ENCODE results near the gene RABGAP1L. TPM values are rescaled to one million over a fixed set of nuclear protein-coding genes. Genes with fewer than 3 reads are reported as not detected.

The RABGAP1L gene
- polyA plus RNA-seq, 3 donors, result 35.2 to 75.3 (median 63.3) TPM

DNA sequence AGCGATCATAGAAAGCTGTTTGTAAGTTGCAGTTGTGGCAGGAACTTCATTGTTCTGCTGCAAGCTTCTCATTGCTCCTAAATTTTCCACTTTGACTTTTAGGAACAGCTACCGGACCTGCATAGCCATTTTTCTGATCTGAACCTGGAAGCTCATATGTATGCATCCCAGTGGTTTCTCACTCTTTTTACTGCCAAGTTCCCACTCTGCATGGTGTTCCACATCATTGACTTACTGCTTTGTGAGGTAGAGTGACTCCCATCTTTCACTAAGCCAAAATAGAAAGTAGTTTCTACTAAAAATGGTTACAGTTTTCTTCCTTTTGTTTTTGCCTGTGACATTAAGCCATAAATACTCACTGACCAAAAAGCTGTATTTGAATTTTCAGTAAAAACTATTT is 542.7 kb downstream of the RABGAP1L start:
- Mint-ChIP-seq H3K27me3 (ENCODE audit: low read depth in 3 of 3) (no peaks in the 10 kb centered on the region), H3K27ac (no peak overlapping the region), H3K4me1 (no peaks in the 10 kb centered on the region), H3K9me3 (peaks cover 0 to 1% (median 0%) of the 10 kb centered on the region in 7 donors), H3K36me3 (peaks cover 2% of the 10 kb centered on the region in 2 donors), H3K4me3 (no peak overlapping the region)
- no peak overlapping the region for H3K4me3 ChIP-seq (replicated peaks in 1 of 3; ENCODE audit: low read depth in 2 of 3, low read length in 3 of 3)
- no peaks in the 10 kb centered on the region for H3K79me2 ChIP-seq (ENCODE audit: insufficient read depth, low read length)
- no peak overlapping the region for H2AFZ ChIP-seq (ENCODE audit: insufficient read depth, low read depth, low read length, poor library complexity, severe bottlenecking)
- H3K27me3 ChIP-seq (ENCODE audit: control insufficient read depth in 2 of 2, insufficient read depth in 2 of 2, low read length in 2 of 2), result no peaks in the 10 kb centered on the region
- no peaks in the 10 kb centered on the region for H4K20me1 ChIP-seq (ENCODE audit: insufficient read depth, low read length)
- H3K9me3 ChIP-seq (replicated peaks in 1 of 2; ENCODE audit: control insufficient read depth in 1 of 2, insufficient read depth in 1 of 2, low read length in 2 of 2), result no peaks in the 10 kb centered on the region
- H3K4me1 ChIP-seq (ENCODE audit: control insufficient read depth in 1 of 2, insufficient read depth in 2 of 2, low read length in 2 of 2), result no peaks in the 10 kb centered on the region
- no peak overlapping the region for H3K9ac ChIP-seq (ENCODE audit: insufficient read depth, low read length, poor library complexity, severe bottlenecking)
- no CpG with 5 or more reads among the region's 2 CpGs for WGBS (ENCODE audit: insufficient coverage)
- H3K36me3 ChIP-seq (replicated peaks in 1 of 2; ENCODE audit: control insufficient read depth in 1 of 2, insufficient read depth in 2 of 2, low read length in 2 of 2), result no peaks in the 10 kb centered on the region
- TF ChIP-seq, protein P1, sequence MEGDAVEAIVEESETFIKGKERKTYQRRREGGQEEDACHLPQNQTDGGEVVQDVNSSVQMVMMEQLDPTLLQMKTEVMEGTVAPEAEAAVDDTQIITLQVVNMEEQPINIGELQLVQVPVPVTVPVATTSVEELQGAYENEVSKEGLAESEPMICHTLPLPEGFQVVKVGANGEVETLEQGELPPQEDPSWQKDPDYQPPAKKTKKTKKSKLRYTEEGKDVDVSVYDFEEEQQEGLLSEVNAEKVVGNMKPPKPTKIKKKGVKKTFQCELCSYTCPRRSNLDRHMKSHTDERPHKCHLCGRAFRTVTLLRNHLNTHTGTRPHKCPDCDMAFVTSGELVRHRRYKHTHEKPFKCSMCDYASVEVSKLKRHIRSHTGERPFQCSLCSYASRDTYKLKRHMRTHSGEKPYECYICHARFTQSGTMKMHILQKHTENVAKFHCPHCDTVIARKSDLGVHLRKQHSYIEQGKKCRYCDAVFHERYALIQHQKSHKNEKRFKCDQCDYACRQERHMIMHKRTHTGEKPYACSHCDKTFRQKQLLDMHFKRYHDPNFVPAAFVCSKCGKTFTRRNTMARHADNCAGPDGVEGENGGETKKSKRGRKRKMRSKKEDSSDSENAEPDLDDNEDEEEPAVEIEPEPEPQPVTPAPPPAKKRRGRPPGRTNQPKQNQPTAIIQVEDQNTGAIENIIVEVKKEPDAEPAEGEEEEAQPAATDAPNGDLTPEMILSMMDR (IDR thresholded peaks at IDR 0.05), result no peak
- no peak overlapping the region for H3K4me2 ChIP-seq (replicated peaks; ENCODE audit: extremely low read depth, low read length, poor library complexity, severe bottlenecking)
- no peak overlapping the region for H3K27ac ChIP-seq (ENCODE audit: low read depth in 1 of 2, low read length in 2 of 2)
- DNase-seq, result no peak
- intact Hi-C loops (cut with micrococcal nuclease), result no loop called here

DNA sequence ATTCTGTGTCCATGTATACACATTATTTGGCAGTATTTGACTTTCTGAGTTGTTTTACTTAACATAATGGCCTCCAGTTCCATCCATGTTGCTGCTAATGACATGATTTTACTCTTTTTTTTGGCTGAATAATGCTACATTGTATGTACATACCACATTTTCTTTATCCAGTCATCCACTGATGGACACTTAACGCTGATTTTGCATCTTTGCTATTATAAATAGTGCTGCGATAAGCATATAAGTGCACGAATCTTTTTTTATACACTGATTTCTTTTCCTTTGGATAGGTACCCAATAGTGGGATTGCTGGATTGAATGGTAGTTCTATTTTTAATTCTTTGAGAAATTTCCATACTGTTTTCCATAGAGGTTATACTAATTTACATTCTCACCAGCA is 544.0 kb downstream of the RABGAP1L start:
- peaks cover 0 to 5% (median under 1%) of the 10 kb centered on the region in 7 donors for H3K9me3 Mint-ChIP-seq
- intact Hi-C loops (cut with micrococcal nuclease), result no loop called here
- H3K4me3 ChIP-seq (replicated peaks in 1 of 3; ENCODE audit: low read depth in 2 of 3, low read length in 3 of 3), result no peak overlapping the region
- peaks cover 0 to 1% of the 10 kb centered on the region in 2 donors for H3K9me3 ChIP-seq (replicated peaks in 1 of 2; ENCODE audit: control insufficient read depth in 1 of 2, insufficient read depth in 1 of 2, low read length in 2 of 2)
- no peak overlapping the region for H2AFZ ChIP-seq (ENCODE audit: insufficient read depth, low read depth, low read length, poor library complexity, severe bottlenecking)
- H3K9ac ChIP-seq (ENCODE audit: insufficient read depth, low read length, poor library complexity, severe bottlenecking), result no peak overlapping the region
- H3K79me2 ChIP-seq (ENCODE audit: insufficient read depth, low read length), result no peaks in the 10 kb centered on the region
- WGBS (ENCODE audit: insufficient coverage), result no CpG with 5 or more reads among the region's 3 CpGs
- no peak for DNase-seq
- TF ChIP-seq, protein P1 (IDR thresholded peaks at IDR 0.05), result no peak
- no peak overlapping the region for H3K27ac Mint-ChIP-seq
- H3K4me1 ChIP-seq (ENCODE audit: control insufficient read depth in 1 of 2, insufficient read depth in 2 of 2, low read length in 2 of 2), result no peaks in the 10 kb centered on the region
- no peaks in the 10 kb centered on the region for H3K27me3 Mint-ChIP-seq (ENCODE audit: low read depth in 3 of 3)
- no peaks in the 10 kb centered on the region for H3K36me3 ChIP-seq (replicated peaks in 1 of 2; ENCODE audit: control insufficient read depth in 1 of 2, insufficient read depth in 2 of 2, low read length in 2 of 2)
- H3K36me3 Mint-ChIP-seq, result peaks cover 7 to 8% of the 10 kb centered on the region in 2 donors
- no peak overlapping the region for H3K27ac ChIP-seq (ENCODE audit: low read depth in 1 of 2, low read length in 2 of 2)
- no peaks in the 10 kb centered on the region for H3K27me3 ChIP-seq (ENCODE audit: control insufficient read depth in 2 of 2, insufficient read depth in 2 of 2, low read length in 2 of 2)
- H3K4me3 Mint-ChIP-seq, result no peak overlapping the region
- no peaks in the 10 kb centered on the region for H3K4me1 Mint-ChIP-seq
- H3K4me2 ChIP-seq (replicated peaks; ENCODE audit: extremely low read depth, low read length, poor library complexity, severe bottlenecking), result no peak overlapping the region
- H4K20me1 ChIP-seq (ENCODE audit: insufficient read depth, low read length), result no peaks in the 10 kb centered on the region

Measured in CD14-positive monocyte (primary cell).